Caco-2 (cell line): ENCODE measurements around the gene RAP1GAP2. TPM values are rescaled to one million over a fixed set of nuclear protein-coding genes. Genes with fewer than 3 reads are reported as not detected.

Experiments used
- BruUV-seq: library from RNA; stranded (reverse); fragments of 400-500 nt; replicated peaks from 2 replicates; lab custom pipeline; 2021; lab: Mats Ljungman, UMichigan
- CTCF ChIA-PET: fragments of 300-600 bp; sonication (Branson Sonifier 250); formaldehyde crosslinking; loops from one replicate; lab custom pipeline; 2022; ENCODE audit warnings: antibody characterized with exemption; lab: Charles Lee
- POLR2A ChIA-PET: fragments of 300-600 bp; sonication (Branson Sonifier 250); formaldehyde crosslinking; loops from one replicate; lab custom pipeline; 2022; ENCODE audit warnings: antibody characterized with exemption; lab: Charles Lee
- DNase-seq, 2 experiments: peaks; one replicate each; pipeline versions ENCODE4 v3.0.0 to v3.0.0-alpha.2; 2020 to 2022
- H3K27me3 ChIP-seq: replicated peaks from 2 replicates; pipeline ENCODE4 v1.6.0; 2011; ENCODE audit warnings: low read length; ENCODE audit not compliant: control insufficient read depth, insufficient read depth
- H3K36me3 ChIP-seq: 2 replicates; pipeline ENCODE4 v1.5.1; 2011; ENCODE audit warnings: low read length; ENCODE audit not compliant: control insufficient read depth, insufficient read depth
- H3K4me1 ChIP-seq: fragments of 250-450 bp; sonication (Bioruptor Pico); 2 replicates; pipeline ENCODE4 v1.5.1; 2020; ENCODE audit warnings: mild to moderate bottlenecking
- H3K4me3 ChIP-seq: 2 replicates; pipeline ENCODE4 v1.5.1; 2011; ENCODE audit warnings: low read depth, mild to moderate bottlenecking, control low read depth, low read length
- H3K9me3 ChIP-seq: fragments of 250-450 bp; sonication (Bioruptor Pico); 2 replicates; pipeline ENCODE4 v1.5.1; 2020; ENCODE audit warnings: mild to moderate bottlenecking, moderate library complexity
- H3K27ac Mint-ChIP-seq: one replicate; pipeline ENCODE4 v1.8.0; 2022; ENCODE audit warnings: mixed read lengths; ENCODE audit not compliant: unreplicated experiment
- H3K27me3 Mint-ChIP-seq: one replicate; pipeline ENCODE4 v1.8.0; 2022; ENCODE audit warnings: mixed read lengths; ENCODE audit not compliant: insufficient read depth, unreplicated experiment
- H3K36me3 Mint-ChIP-seq: one replicate; pipeline ENCODE4 v1.8.0; 2022; ENCODE audit warnings: mild to moderate bottlenecking, mixed read lengths; ENCODE audit not compliant: insufficient read depth, unreplicated experiment
- H3K4me1 Mint-ChIP-seq: one replicate; pipeline ENCODE4 v1.8.0; 2022; ENCODE audit warnings: low read depth, mixed read lengths; ENCODE audit not compliant: unreplicated experiment
- H3K4me3 Mint-ChIP-seq: one replicate; pipeline ENCODE4 v1.8.0; 2022; ENCODE audit warnings: mild to moderate bottlenecking, moderate library complexity, mixed read lengths; ENCODE audit not compliant: unreplicated experiment
- H3K9me3 Mint-ChIP-seq: one replicate; pipeline ENCODE4 v1.8.0; 2022; ENCODE audit warnings: mixed read lengths; ENCODE audit not compliant: unreplicated experiment
- CTCF ChIP-seq, 2 experiments: fragments of 200-600 bp in 1 of 2; IDR thresholded peaks; 1 replicate in 1 of 2; 2 replicates in 1 of 2; pipeline versions ENCODE4 v1.5.1 to v1.8.0; 2011 to 2022; ENCODE audit warnings: antibody characterized with exemption in 1 of 2, control low read depth in 1 of 2, inconsistent platforms in 1 of 2, low read depth in 1 of 2, low read length in 1 of 2, mild to moderate bottlenecking in 1 of 2, moderate library complexity in 1 of 2; ENCODE audit not compliant: insufficient read depth in 1 of 2, severe bottlenecking in 1 of 2, unreplicated experiment in 1 of 2
- intact Hi-C: fragments of 100-400 bp; cut with micrococcal nuclease; formaldehyde crosslinking; loops from one replicate; pipeline ENCODE4 v1.10.0; 2022; ENCODE audit not compliant: unreplicated experiment
- total RNA-seq: library from RNA; stranded (reverse); gene quantifications from 2 replicates; pipeline ENCODE4 v1.2.3, GENCODE V29; 2022

RAP1GAP2 gene
- total RNA-seq, 1 experiment from 2014 or later: 45.3 TPM

- H3K4me3 Mint-ChIP-seq: no peak overlapping the region
- CTCF ChIA-PET: no interaction called here
- Histone ChIP-seq H3K4me1 (no peaks in the 10 kb centered on the region), H3K27me3 (no peaks in the 10 kb centered on the region), H3K36me3 (no peaks in the 10 kb centered on the region), H3K4me3 (no peak overlapping the region), H3K9me3 (no peaks in the 10 kb centered on the region)
- DNase-seq: no peak
- no peak overlapping the region for H3K27ac Mint-ChIP-seq
- POLR2A ChIA-PET: no interaction called here
- H3K36me3 Mint-ChIP-seq: peaks cover 9% of the 10 kb centered on the region
- intact Hi-C loops: no loop called here
- no TSS peak for BruUV-seq
- no peaks in the 10 kb centered on the region for H3K27me3 Mint-ChIP-seq
- no peaks in the 10 kb centered on the region for H3K4me1 Mint-ChIP-seq
- TF ChIP-seq CTCF (IDR thresholded peaks at IDR 0.05; ENCODE audit: insufficient read depth in 1 of 2, low read depth in 1 of 2, low read length in 1 of 2, severe bottlenecking in 1 of 2, unreplicated experiment in 1 of 2): no peak
- H3K9me3 Mint-ChIP-seq: no peaks in the 10 kb centered on the region
Observed at GRCh38 chr17:2939714-2940351, 143.6 kb downstream of the RAP1GAP2 start.

DNA sequence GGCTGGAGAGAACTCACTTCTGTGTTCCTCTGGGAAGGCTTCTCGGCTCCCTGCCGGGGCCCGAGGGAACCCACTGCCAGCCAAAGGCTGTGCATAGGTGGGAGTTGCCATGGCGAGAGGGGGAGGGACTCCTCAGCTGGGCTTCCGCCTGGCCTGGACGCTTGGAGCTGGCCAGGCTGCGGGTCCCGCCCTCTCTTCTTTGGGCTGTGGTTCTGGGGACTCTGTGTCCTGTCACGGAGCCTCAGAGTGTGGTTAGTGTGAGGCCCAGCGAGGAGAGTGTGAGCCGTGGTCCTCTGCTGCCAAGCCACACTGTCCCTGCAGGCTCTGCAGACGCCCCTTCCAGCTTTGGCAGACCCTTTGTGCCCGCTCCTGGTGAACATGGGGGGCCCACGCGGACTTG is 144.1 kb downstream of the RAP1GAP2 start:
- no peak for TF ChIP-seq CTCF (IDR thresholded peaks at IDR 0.05; ENCODE audit: insufficient read depth in 1 of 2, low read depth in 1 of 2, low read length in 1 of 2, severe bottlenecking in 1 of 2, unreplicated experiment in 1 of 2)
- Mint-ChIP-seq H3K27ac (no peak overlapping the region), H3K4me1 (no peaks in the 10 kb centered on the region)

GRCh38 chr17:2943981-2944380 is 147.7 kb downstream of the RAP1GAP2 start:
- Mint-ChIP-seq H3K27ac (no peak overlapping the region), H3K27me3 (no peaks in the 10 kb centered on the region), H3K9me3 (no peaks in the 10 kb centered on the region), H3K4me1 (no peaks in the 10 kb centered on the region), H3K36me3 (peaks cover 9% of the 10 kb centered on the region), H3K4me3 (no peak overlapping the region)
- Histone ChIP-seq H3K9me3 (no peaks in the 10 kb centered on the region), H3K27me3 (no peaks in the 10 kb centered on the region), H3K36me3 (no peaks in the 10 kb centered on the region), H3K4me1 (no peaks in the 10 kb centered on the region), H3K4me3 (no peak overlapping the region)
- POLR2A ChIA-PET: no interaction called here
- DNase-seq: no peak
- BruUV-seq: no TSS peak
- TF ChIP-seq CTCF (IDR thresholded peaks at IDR 0.05; ENCODE audit: insufficient read depth in 1 of 2, low read depth in 1 of 2, low read length in 1 of 2, severe bottlenecking in 1 of 2, unreplicated experiment in 1 of 2): no peak
- intact Hi-C loops: no loop called here
- CTCF ChIA-PET: interaction anchor here (1.0 kb wide), 1 partner anchor 95 kb away, joined by 4 read pairs; no protein-coding TSS in a partner anchor

More for the DNA sequence above, 144.1 kb downstream of the RAP1GAP2 start:
- Histone ChIP-seq H3K27me3 (no peaks in the 10 kb centered on the region), H3K36me3 (no peaks in the 10 kb centered on the region), H3K4me1 (no peaks in the 10 kb centered on the region), H3K4me3 (no peak overlapping the region), H3K9me3 (no peaks in the 10 kb centered on the region)
- H3K4me3 Mint-ChIP-seq: no peak overlapping the region
- DNase-seq: no peak
- H3K27me3 Mint-ChIP-seq: no peaks in the 10 kb centered on the region
- no TSS peak for BruUV-seq
- H3K9me3 Mint-ChIP-seq: no peaks in the 10 kb centered on the region
- POLR2A ChIA-PET: no interaction called here
- CTCF ChIA-PET: no interaction called here
- H3K36me3 Mint-ChIP-seq: peaks cover 9% of the 10 kb centered on the region
- intact Hi-C loops: no loop called here
